ENCODE results near the gene CEACAM5. TPM values are rescaled to one million over a fixed set of nuclear protein-coding genes. Genes with fewer than 3 reads are reported as not detected.

CEACAM5 gene
- total RNA-seq, 3 donors from 2014 or later, result 2,069 to 7,240 (median 3,325) TPM

DNA sequence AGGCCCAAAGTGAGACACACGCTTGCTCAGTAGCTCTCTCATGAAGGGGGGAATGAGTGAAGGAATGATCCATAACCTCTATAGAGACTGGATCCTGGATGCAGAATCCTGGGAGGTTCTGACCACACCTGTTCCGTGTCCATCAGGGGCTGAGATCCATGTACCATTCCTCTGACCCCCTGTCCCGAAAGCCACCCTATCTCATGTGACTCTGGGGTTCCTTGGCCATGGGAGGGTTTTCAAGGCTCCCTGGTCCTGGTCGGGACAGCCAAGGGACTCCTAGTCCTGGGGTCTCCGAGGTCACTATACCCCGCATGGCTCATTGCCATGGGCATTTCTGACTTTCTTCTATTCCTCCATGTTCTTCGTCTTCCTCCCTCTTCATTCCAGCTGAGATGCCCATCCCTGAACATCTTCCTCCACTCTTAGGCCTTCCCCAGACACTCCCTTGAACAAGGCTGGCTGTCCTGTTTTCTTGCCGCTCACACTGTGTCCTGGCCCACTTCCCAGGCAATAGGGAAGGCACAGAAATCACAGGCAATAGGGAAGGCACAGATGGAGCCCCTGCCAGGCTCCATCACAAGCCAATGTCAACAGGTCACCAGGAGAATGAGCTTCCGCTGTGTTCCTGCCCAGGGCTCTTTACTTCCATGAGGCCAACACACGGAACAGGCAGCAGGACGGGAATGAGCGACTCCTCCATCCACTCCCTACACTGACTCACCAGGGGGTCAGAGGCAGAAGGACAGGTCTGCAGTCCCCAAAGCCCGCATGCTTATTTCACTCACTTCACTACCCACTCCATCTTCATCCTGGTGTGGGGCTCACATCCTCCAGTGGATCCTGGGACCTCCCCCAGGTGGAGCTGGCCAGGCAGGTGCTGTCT, 3.2 kb downstream of the CEACAM5 start:
- Histone ChIP-seq H3K4me3 (no peak overlapping the region), H3K4me1 (ENCODE audit: low read depth) (peaks cover under 1% of the 10 kb centered on the region), H3K9me3 (no peaks in the 10 kb centered on the region), H3K36me3 (ENCODE audit: low read depth) (no peaks in the 10 kb centered on the region)
- DNase-seq, result peak; percentile 55 to 73 (median 68)
- peak; percentile 30 for ATAC-seq
- intact Hi-C loops (cut with DNase I, micrococcal nuclease), result no loop called here
- TF ChIP-seq, protein P1, sequence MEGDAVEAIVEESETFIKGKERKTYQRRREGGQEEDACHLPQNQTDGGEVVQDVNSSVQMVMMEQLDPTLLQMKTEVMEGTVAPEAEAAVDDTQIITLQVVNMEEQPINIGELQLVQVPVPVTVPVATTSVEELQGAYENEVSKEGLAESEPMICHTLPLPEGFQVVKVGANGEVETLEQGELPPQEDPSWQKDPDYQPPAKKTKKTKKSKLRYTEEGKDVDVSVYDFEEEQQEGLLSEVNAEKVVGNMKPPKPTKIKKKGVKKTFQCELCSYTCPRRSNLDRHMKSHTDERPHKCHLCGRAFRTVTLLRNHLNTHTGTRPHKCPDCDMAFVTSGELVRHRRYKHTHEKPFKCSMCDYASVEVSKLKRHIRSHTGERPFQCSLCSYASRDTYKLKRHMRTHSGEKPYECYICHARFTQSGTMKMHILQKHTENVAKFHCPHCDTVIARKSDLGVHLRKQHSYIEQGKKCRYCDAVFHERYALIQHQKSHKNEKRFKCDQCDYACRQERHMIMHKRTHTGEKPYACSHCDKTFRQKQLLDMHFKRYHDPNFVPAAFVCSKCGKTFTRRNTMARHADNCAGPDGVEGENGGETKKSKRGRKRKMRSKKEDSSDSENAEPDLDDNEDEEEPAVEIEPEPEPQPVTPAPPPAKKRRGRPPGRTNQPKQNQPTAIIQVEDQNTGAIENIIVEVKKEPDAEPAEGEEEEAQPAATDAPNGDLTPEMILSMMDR (IDR thresholded peaks at IDR 0.05), result no peak

DNA sequence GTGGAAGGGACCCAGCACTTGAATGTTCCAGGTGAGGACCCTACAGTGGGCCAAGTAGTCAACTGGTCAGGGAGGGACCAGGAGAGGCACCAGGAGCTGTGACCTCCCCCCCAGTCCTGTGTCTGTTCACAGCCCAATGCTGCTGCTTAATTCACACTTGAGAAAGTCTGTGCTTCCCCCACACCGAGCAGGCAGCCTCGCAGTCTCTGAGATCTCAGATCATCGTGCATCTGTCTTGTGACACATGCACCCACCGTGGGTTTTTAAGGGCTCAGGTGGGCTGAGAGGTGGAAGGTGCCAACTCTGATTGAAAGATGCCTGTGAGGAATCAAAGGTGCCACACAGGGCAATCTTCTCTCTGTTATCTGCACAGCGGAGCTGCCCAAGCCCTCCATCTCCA, 6.2 kb downstream of the CEACAM5 start:
- no peak for ATAC-seq
- intact Hi-C loops (cut with DNase I, micrococcal nuclease), result no loop called here
- no peak for DNase-seq
- H3K4me1 ChIP-seq (ENCODE audit: low read depth), result no peaks in the 10 kb centered on the region
- TF ChIP-seq, protein P1 (IDR thresholded peaks at IDR 0.05), result no peak
- H3K4me3 ChIP-seq, result no peak overlapping the region
- no peaks in the 10 kb centered on the region for H3K9me3 ChIP-seq
- H3K36me3 ChIP-seq (ENCODE audit: low read depth), result no peaks in the 10 kb centered on the region

DNA sequence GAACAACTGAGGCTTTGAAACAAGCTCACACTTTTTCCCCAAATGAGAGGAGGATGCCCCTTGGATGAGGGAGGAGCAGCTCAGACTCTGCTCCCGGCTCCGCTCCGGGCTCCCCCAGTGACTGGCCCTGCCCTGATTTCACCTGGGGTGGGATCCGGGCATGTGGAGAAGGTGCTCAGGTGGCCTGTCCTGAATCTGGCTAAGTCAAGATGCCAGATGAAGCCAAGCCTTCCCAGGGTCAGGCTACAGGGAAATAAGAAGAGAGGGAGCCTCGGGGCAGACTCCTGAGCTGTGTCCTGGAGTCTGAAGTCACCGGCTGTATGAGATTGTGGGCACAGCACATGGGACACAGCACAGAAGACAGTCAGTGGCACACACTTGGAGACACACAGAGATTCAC, 10.3 kb downstream of the CEACAM5 start:
- intact Hi-C loops (cut with DNase I, micrococcal nuclease), result no loop called here
- Histone ChIP-seq H3K4me3 (no peak overlapping the region), H3K4me1 (ENCODE audit: low read depth) (no peaks in the 10 kb centered on the region), H3K9me3 (no peaks in the 10 kb centered on the region), H3K36me3 (ENCODE audit: low read depth) (no peaks in the 10 kb centered on the region)
- peak; percentile 1 for ATAC-seq
- no peak for DNase-seq
- TF ChIP-seq, protein P1 (IDR thresholded peaks at IDR 0.05), result no peak

DNA sequence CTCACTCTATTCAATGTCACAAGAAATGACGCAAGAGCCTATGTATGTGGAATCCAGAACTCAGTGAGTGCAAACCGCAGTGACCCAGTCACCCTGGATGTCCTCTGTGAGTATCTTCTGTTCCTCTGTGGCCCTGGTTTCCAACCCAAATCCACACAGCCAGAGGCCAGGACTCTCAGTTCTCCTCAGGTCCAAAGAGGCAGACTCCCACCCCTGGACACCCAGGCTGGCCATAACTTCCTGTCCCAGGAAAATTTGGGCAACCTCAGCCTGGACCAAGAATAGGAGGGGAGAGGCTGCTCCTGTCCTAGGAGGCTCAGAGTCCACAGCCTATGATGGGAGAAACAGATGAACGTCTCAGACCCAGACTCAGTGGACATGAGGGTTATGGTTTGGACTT, 11.7 kb downstream of the CEACAM5 start:
- ATAC-seq, result peak; percentile 3
- Histone ChIP-seq H3K36me3 (ENCODE audit: low read depth) (no peaks in the 10 kb centered on the region), H3K4me3 (no peak overlapping the region), H3K4me1 (ENCODE audit: low read depth) (no peaks in the 10 kb centered on the region), H3K9me3 (no peaks in the 10 kb centered on the region)
- TF ChIP-seq, protein P1 (IDR thresholded peaks at IDR 0.05), result no peak
- DNase-seq, result no peak
- intact Hi-C loops (cut with DNase I, micrococcal nuclease), result no loop called here

DNA sequence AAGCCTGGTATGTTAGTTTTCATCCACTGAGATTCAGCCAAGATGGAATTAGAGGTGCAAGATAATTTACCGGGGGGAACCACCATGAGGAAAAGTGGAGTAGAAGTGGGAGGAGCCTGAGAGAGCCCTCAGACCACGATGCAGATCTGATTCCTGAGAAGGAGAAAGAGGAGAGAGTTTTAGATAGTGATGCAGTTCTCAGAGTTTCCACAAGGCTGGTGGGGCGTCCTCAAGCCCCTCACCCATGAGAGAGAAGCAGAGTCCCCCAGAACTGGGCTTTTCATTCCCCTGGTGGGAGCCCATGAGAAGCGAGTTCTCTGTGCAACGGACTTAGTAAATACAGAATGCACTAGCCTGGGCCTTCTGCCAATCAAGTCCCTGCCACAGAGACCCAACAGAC, 18.1 kb downstream of the CEACAM5 start:
- peaks cover 13% of the 10 kb centered on the region for H3K4me1 ChIP-seq (ENCODE audit: low read depth)
- no peak overlapping the region for H3K4me3 ChIP-seq
- H3K36me3 ChIP-seq (ENCODE audit: low read depth), result no peaks in the 10 kb centered on the region
- intact Hi-C loops (cut with DNase I, micrococcal nuclease), result no loop called here
- no peaks in the 10 kb centered on the region for H3K9me3 ChIP-seq
- ATAC-seq (no peak), DNase-seq (no peak)
- TF ChIP-seq, protein P1 (IDR thresholded peaks at IDR 0.05), result no peak

Measured in mucosa of descending colon (tissue), 3 donors.